IMR-90 (cell line): ENCODE data around the gene PRKD2. TPM values are rescaled to one million over a fixed set of nuclear protein-coding genes. Genes with fewer than 3 reads are reported as not detected.

Source experiments
- ATAC-seq: fragments of 200-7000 bp; cut with Tn5 transposase; 2 replicates; pipeline ENCODE4 v1.9.1; 2020; ENCODE audit warnings: low read depth, mild to moderate bottlenecking, moderate library complexity
- BruUV-seq: library from RNA; stranded (reverse); fragments of 400-500 nt; replicated peaks from 2 replicates; lab custom pipeline; 2021; lab: Mats Ljungman, UMichigan
- CTCF ChIA-PET: fragments of 300-600 bp; formaldehyde crosslinking; extraction: SDS; loops from one replicate; lab custom pipeline; 2021; ENCODE audit warnings: antibody characterized with exemption; lab: Yijun Ruan, JAX
- POLR2A ChIA-PET: fragments of 300-600 bp; sonication (Branson Sonifier 250); formaldehyde crosslinking; loops from one replicate; lab custom pipeline; 2022; ENCODE audit warnings: antibody characterized with exemption; ENCODE audit not compliant: unreplicated experiment; lab: Charles Lee
- DNase-seq: peaks from one replicate; pipeline ENCODE4 v3.0.0; 2013
- H2AFZ ChIP-seq: replicated peaks from 2 replicates; pipeline ENCODE3; 2013; ENCODE audit warnings: low read length, mild to moderate bottlenecking; ENCODE audit not compliant: poor library complexity
- H2AK5ac ChIP-seq: 2 replicates; pipeline ENCODE4 v1.6.1; 2013; ENCODE audit warnings: low read depth, low read length, inconsistent platforms
- H2AK9ac ChIP-seq: replicated peaks from 2 replicates; pipeline ENCODE3; 2013; ENCODE audit warnings: mild to moderate bottlenecking, low read depth, low read length, moderate library complexity; ENCODE audit not compliant: poor library complexity
- H2BK120ac ChIP-seq: 2 replicates; pipeline ENCODE4 v1.6.1; 2013; ENCODE audit warnings: low read depth, low read length, inconsistent platforms
- H2BK15ac ChIP-seq: 3 replicates; pipeline ENCODE4 v1.6.1; 2013; ENCODE audit warnings: low read depth, low read length, inconsistent platforms
- H2BK20ac ChIP-seq: 2 replicates; pipeline ENCODE4 v1.6.1; 2013; ENCODE audit warnings: low read depth, mild to moderate bottlenecking, inconsistent platforms, low read length, moderate library complexity
- H2BK5ac ChIP-seq: 2 replicates; pipeline ENCODE4 v1.6.1; 2013; ENCODE audit warnings: mild to moderate bottlenecking, low read depth, low read length, inconsistent platforms; ENCODE audit not compliant: poor library complexity, severe bottlenecking
- H3K14ac ChIP-seq: replicated peaks from 2 replicates; pipeline ENCODE4 v1.6.1; 2013; ENCODE audit warnings: low read depth, low read length, inconsistent platforms
- H3K18ac ChIP-seq: 2 replicates; pipeline ENCODE4 v1.6.1; 2013; ENCODE audit warnings: low read depth, low read length, control low read depth
- H3K23ac ChIP-seq: 2 replicates; pipeline ENCODE4 v1.6.1; 2013; ENCODE audit warnings: low read depth, low read length, inconsistent platforms
- H3K27ac ChIP-seq: 2 replicates; pipeline ENCODE4 v1.5.1; 2013; ENCODE audit warnings: mild to moderate bottlenecking, control low read depth, low read length; ENCODE audit not compliant: insufficient read depth
- H3K27me3 ChIP-seq: 2 replicates; pipeline ENCODE4 v1.6.1; 2013; ENCODE audit warnings: low read length; ENCODE audit not compliant: control insufficient read depth, insufficient read depth
- H3K36me3 ChIP-seq: 2 replicates; pipeline ENCODE4 v1.6.1; 2013; ENCODE audit warnings: low read length, mixed read lengths; ENCODE audit not compliant: control insufficient read depth, insufficient read depth
- H3K4ac ChIP-seq: 2 replicates; pipeline ENCODE4 v1.6.1; 2013; ENCODE audit warnings: low read depth, low read length, inconsistent platforms
- H3K4me1 ChIP-seq: 2 replicates; pipeline ENCODE4 v1.6.1; 2013; ENCODE audit warnings: low read length, mixed read lengths; ENCODE audit not compliant: control insufficient read depth, insufficient read depth
- H3K4me2 ChIP-seq: 2 replicates; pipeline ENCODE4 v1.6.1; 2013; ENCODE audit warnings: low read depth, mild to moderate bottlenecking, control low read depth, low read length, moderate library complexity
- H3K4me3 ChIP-seq: 2 replicates; pipeline ENCODE4 v1.5.1; 2013; ENCODE audit warnings: low read depth, mild to moderate bottlenecking, control low read depth, low read length, moderate library complexity; ENCODE audit not compliant: insufficient read depth
- H3K56ac ChIP-seq: 2 replicates; pipeline ENCODE4 v1.6.1; 2013; ENCODE audit warnings: low read length, inconsistent platforms; ENCODE audit not compliant: insufficient read depth; ENCODE audit errors: extremely low read depth
- H3K79me1 ChIP-seq, 2 experiments: 2 replicates each; pipeline ENCODE4 v1.6.1; 2013; ENCODE audit warnings: low read length in 2 of 2, inconsistent platforms in 1 of 2, low read depth in 1 of 2
- H3K9ac ChIP-seq: 2 replicates; pipeline ENCODE4 v1.6.1; 2013; ENCODE audit warnings: low read depth, low read length, control low read depth
- H3K9me1 ChIP-seq: 2 replicates; pipeline ENCODE4 v1.6.1; 2013; ENCODE audit warnings: low read length, inconsistent platforms; ENCODE audit not compliant: insufficient read depth
- H3K9me3 ChIP-seq: 2 replicates; pipeline ENCODE4 v1.6.1; 2013; ENCODE audit warnings: low read length; ENCODE audit not compliant: control insufficient read depth, insufficient read depth
- H4K20me1 ChIP-seq: 2 replicates; pipeline ENCODE4 v1.6.1; 2013; ENCODE audit warnings: low read length, inconsistent platforms; ENCODE audit not compliant: insufficient read depth
- H4K5ac ChIP-seq: 2 replicates; pipeline ENCODE4 v1.6.1; 2013; ENCODE audit warnings: mild to moderate bottlenecking, low read depth, low read length, control low read depth
- H4K8ac ChIP-seq, 2 experiments: 2 replicates each; pipeline ENCODE4 v1.6.1; 2013; ENCODE audit warnings: low read depth in 2 of 2, low read length in 2 of 2, control low read depth in 1 of 2, inconsistent platforms in 1 of 2
- H4K91ac ChIP-seq: 2 replicates; pipeline ENCODE4 v1.6.1; 2013; ENCODE audit warnings: low read depth, low read length, inconsistent platforms; ENCODE audit not compliant: insufficient read depth
- FOS ChIP-seq: fragments of 150-350 bp; IDR thresholded peaks from 2 replicates; pipeline ENCODE4 v1.6.1; 2016; ENCODE audit warnings: low read depth, low read length
- MAFK ChIP-seq: IDR thresholded peaks from 2 replicates; pipeline ENCODE4 v1.6.1; 2012; ENCODE audit warnings: low read depth, low read length, improper control_type of control experiment
- RAD21 ChIP-seq: IDR thresholded peaks from 2 replicates; pipeline ENCODE4 v1.6.1; 2012; ENCODE audit warnings: low read length, improper control_type of control experiment
- SMC3 ChIP-seq: fragments of 150-350 bp; IDR thresholded peaks from 2 replicates; pipeline ENCODE4 v1.6.1; 2016; ENCODE audit warnings: low read depth, mild to moderate bottlenecking, antibody characterized with exemption, low read length, moderate library complexity
- WGBS, 2 experiments: methylation state at CpG; one replicate each; pipeline versions ENCODE4 v1.1.5 to v1.1.7; 2013; ENCODE audit warnings: missing lambda C conversion rate in 2 of 2; ENCODE audit not compliant: insufficient read length in 1 of 2; ENCODE audit errors: extremely low coverage in 2 of 2; 5-methylcytosine and 5-hydroxymethylcytosine counted together
- dilution Hi-C: fragments of 300-500 bp; cut with HindIII; formaldehyde crosslinking; loops from one replicate; pipeline ENCODE4 v1.14.3; 2018; ENCODE audit warnings: low sequenced_read_pairs; ENCODE audit not compliant: unreplicated experiment
- in situ Hi-C: fragments of 300-500 bp; cut with MboI; formaldehyde crosslinking; loops from 3 replicates; pipeline ENCODE4 v1.14.3; 2019; ENCODE audit warnings: low sequenced_read_pairs, inconsistent platforms, mixed read lengths
- intact Hi-C: fragments of 100-400 bp; cut with micrococcal nuclease; formaldehyde crosslinking; loops from 2 replicates; pipeline ENCODE4 v1.10.0; 2022
- polyA plus RNA-seq, 3 experiments: library from polyadenylated mRNA; depleted of rRNA; stranded (reverse); fragments of >200 nt; gene quantifications; 2 replicates each; pipeline ENCODE4 v1.2.3, GENCODE V29; 2012; ENCODE audit warnings: low replicate concordance in 1 of 3
- total RNA-seq: library from RNA; depleted of rRNA; stranded (reverse); fragments of >200 nt; gene quantifications from 2 replicates; pipeline ENCODE4 v1.2.3, GENCODE V29; 2012
- TF ChIP-seq, protein P1 (sequence below): fragments of 150-350 bp; IDR thresholded peaks from 2 replicates; pipeline ENCODE4 v1.6.1; 2016; ENCODE audit warnings: low read depth, mild to moderate bottlenecking, low read length, moderate library complexity, borderline replicate concordance

The PRKD2 gene
- total and polyA plus RNA-seq, 2 of the 4 experiments (the other 2 are of a cell fraction): 9.9 to 19.6 TPM

DNA sequence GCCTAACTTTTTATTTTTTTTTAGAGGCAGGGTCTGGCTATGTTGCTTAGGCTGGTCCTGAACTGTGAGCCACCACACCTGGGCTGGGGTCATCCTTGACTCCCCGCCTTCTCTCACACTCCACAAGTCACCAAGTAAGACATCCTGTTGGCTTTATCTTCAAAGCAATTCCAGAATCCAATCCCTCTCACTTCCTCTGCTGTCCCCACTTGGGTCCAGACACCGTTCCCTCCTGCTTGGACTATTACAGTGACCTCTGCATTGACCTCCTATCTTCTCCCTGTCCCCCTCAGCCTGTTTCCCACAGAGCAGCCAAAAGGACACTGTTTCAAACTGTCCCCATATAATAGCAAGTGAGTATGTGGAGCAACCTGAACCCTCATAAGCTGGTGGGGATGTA is 76.3 kb downstream of the PRKD2 start:
- in situ Hi-C loops: no loop called here
- TF ChIP-seq FOS: no peak
- no peak for TF ChIP-seq RAD21
- no peak for TF ChIP-seq MAFK
- no peak for TF ChIP-seq SMC3
- TF ChIP-seq, protein P1, sequence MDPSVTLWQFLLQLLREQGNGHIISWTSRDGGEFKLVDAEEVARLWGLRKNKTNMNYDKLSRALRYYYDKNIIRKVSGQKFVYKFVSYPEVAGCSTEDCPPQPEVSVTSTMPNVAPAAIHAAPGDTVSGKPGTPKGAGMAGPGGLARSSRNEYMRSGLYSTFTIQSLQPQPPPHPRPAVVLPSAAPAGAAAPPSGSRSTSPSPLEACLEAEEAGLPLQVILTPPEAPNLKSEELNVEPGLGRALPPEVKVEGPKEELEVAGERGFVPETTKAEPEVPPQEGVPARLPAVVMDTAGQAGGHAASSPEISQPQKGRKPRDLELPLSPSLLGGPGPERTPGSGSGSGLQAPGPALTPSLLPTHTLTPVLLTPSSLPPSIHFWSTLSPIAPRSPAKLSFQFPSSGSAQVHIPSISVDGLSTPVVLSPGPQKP: no peak
- CTCF ChIA-PET: no interaction called here
- dilution Hi-C loops: no loop called here
- DNase-seq: no peak
- Histone ChIP-seq H2BK5ac (no peak overlapping the region), H2BK120ac (no peak overlapping the region), H3K27ac (no peak overlapping the region), H3K4ac (no peak overlapping the region), H2AFZ (no peak overlapping the region), H4K91ac (no peak overlapping the region), H3K27me3 (no peaks in the 10 kb centered on the region; the same call in 1 of the 2 replicates), H2BK20ac (no peak overlapping the region), H3K23ac (no peak overlapping the region), H2AK5ac (no peak overlapping the region), H3K14ac (no peak overlapping the region), H3K4me2 (no peak overlapping the region), H3K9me3 (no peaks in the 10 kb centered on the region), H4K5ac (no peak overlapping the region), H2AK9ac (no peak overlapping the region), H2BK15ac (no peak overlapping the region), H3K36me3 (no peaks in the 10 kb centered on the region), H3K9ac (no peak overlapping the region), H3K4me1 (peaks cover 3% of the 10 kb centered on the region; the same call in 1 of the 2 replicates), H3K18ac (no peak overlapping the region), H3K56ac (no peak overlapping the region), H4K20me1 (peaks cover 4% of the 10 kb centered on the region; the same call in 1 of the 2 replicates), H3K4me3 (no peak overlapping the region), H4K8ac (no peak overlapping the region), H3K9me1 (no peaks in the 10 kb centered on the region), H3K79me1 (no peaks in the 10 kb centered on the region)
- no TSS peak for BruUV-seq
- 80% methylated on average over 1 of the region's 2 CpGs; no CpG with 5 or more reads in 1 of the 2 experiments for WGBS, 2 experiments
- POLR2A ChIA-PET: no interaction called here
- no peak for ATAC-seq
- intact Hi-C loops: no loop called here
